K562 (cell line): ENCODE data around the gene IRF4. TPM values are rescaled to one million over a fixed set of nuclear protein-coding genes. Genes with fewer than 3 reads are reported as not detected.
A peak's percentile ranks its signal among the peaks of the same experiment; 100 is the strongest.

Experiments used
- ATAC-seq: fragments of 200-7000 bp; cut with Tn5 transposase; 3 replicates; pipeline ENCODE4 v1.9.1; 2020; ENCODE audit warnings: moderate library complexity
- BruUV-seq: library from RNA; stranded (reverse); fragments of 400-500 nt; replicated peaks from 2 replicates; lab custom pipeline; 2021; lab: Mats Ljungman, UMichigan
- CTCF ChIA-PET: fragments of 300-600 bp; formaldehyde crosslinking; extraction: SDS; loops from one replicate; lab custom pipeline; 2021; ENCODE audit warnings: low intra/inter-chr PET ratio; lab: Yijun Ruan, JAX
- POLR2A ChIA-PET: fragments of 300-600, 350-650 bp; sonication (Branson Sonifier 250); formaldehyde crosslinking; extraction: SDS; loops from one replicate; lab custom pipeline; 2021; ENCODE audit warnings: antibody characterized with exemption, inconsistent platforms; lab: Yijun Ruan, JAX
- DNase-seq, 4 experiments: peaks; one replicate each; pipeline versions ENCODE4 v3.0.0 to v3.0.0-alpha.2; 2011 to 2018; ENCODE audit warnings: low spot score in 3 of 4, mixed read lengths in 3 of 4; ENCODE audit errors: extremely low read depth in 1 of 4
- FAIRE-seq: peaks from 2 replicates; lab custom pipeline; 2011; peaks lifted over from hg19 to GRCh38; lab: Jason Lieb, UNC
- H2AFZ ChIP-seq: 2 replicates; pipeline ENCODE4 v1.6.0; 2011; ENCODE audit warnings: low read depth, low read length, control low read depth, inconsistent platforms
- H3K27ac ChIP-seq: fragments of 200-600 bp; 3 replicates; pipeline ENCODE4 v1.8.0; 2011; ENCODE audit warnings: low read depth, mild to moderate bottlenecking, control low read depth, inconsistent platforms, low read length, moderate library complexity, mixed read lengths; ENCODE audit errors: extremely low read depth
- H3K27me3 ChIP-seq, 2 experiments: fragments of 300-600 bp in 1 of 2; 2 replicates in 1 of 2; 3 replicates in 1 of 2; pipeline versions ENCODE4 v1.6.0 to v1.8.0; 2011; ENCODE audit warnings: inconsistent platforms in 2 of 2, low read length in 2 of 2, mild to moderate bottlenecking in 1 of 2, mixed read lengths in 1 of 2, moderate library complexity in 1 of 2; ENCODE audit not compliant: control insufficient read depth in 2 of 2, insufficient read depth in 2 of 2
- H3K36me3 ChIP-seq: fragments of 300-600 bp; 3 replicates; pipeline ENCODE4 v1.8.0; 2011; ENCODE audit warnings: mild to moderate bottlenecking, low read length, inconsistent platforms; ENCODE audit not compliant: control insufficient read depth, insufficient read depth
- H3K4me1 ChIP-seq, 2 experiments: fragments of 200-600 bp in 1 of 2; replicated peaks in 1 of 2; 2 replicates in 1 of 2; 3 replicates in 1 of 2; pipeline versions ENCODE4 v1.5.1 to v1.8.0; 2011; ENCODE audit warnings: inconsistent platforms in 2 of 2, low read length in 2 of 2, mild to moderate bottlenecking in 1 of 2, mixed read lengths in 1 of 2, moderate library complexity in 1 of 2; ENCODE audit not compliant: control insufficient read depth in 2 of 2, insufficient read depth in 2 of 2
- H3K4me2 ChIP-seq: 2 replicates; pipeline ENCODE4 v1.6.1; 2011; ENCODE audit warnings: low read length, control low read depth, inconsistent platforms, mixed read lengths; ENCODE audit not compliant: insufficient read depth
- H3K4me3 ChIP-seq: fragments of 200-600 bp; sonication (generic), shearing (Covaris generic); 2 replicates; pipeline ENCODE4 v1.5.1; 2016; ENCODE audit warnings: control low read depth, inconsistent platforms
- H3K79me2 ChIP-seq: fragments of 200-600 bp; 3 replicates; pipeline ENCODE4 v1.8.0; 2011; ENCODE audit warnings: low read length, inconsistent platforms; ENCODE audit not compliant: control insufficient read depth, insufficient read depth
- H3K9ac ChIP-seq, 2 experiments: 2 replicates each; pipeline versions ENCODE4 v1.6.0 to v1.6.1; 2011; ENCODE audit warnings: low read depth in 2 of 2, low read length in 2 of 2, control low read depth in 1 of 2, inconsistent platforms in 1 of 2, mild to moderate bottlenecking in 1 of 2, mixed read lengths in 1 of 2; ENCODE audit not compliant: insufficient read depth in 1 of 2
- H3K9me1 ChIP-seq: one replicate; pipeline ENCODE4 v1.6.0; 2011; ENCODE audit warnings: inconsistent platforms, mild to moderate bottlenecking, low read length, moderate library complexity; ENCODE audit not compliant: control insufficient read depth, insufficient read depth
- H3K9me3 ChIP-seq: replicated peaks from 2 replicates; pipeline ENCODE4 v1.5.1; 2011; ENCODE audit warnings: low read depth, low read length, inconsistent platforms; ENCODE audit not compliant: control insufficient read depth, insufficient read depth
- H4K20me1 ChIP-seq: replicated peaks from 2 replicates; pipeline ENCODE4 v1.6.1; 2011; ENCODE audit warnings: low read length, inconsistent platforms, mixed read lengths; ENCODE audit not compliant: control insufficient read depth, insufficient read depth
- C11orf30 ChIP-seq: fragments of 450-650 bp; IDR thresholded peaks from 2 replicates; pipeline ENCODE4 v1.6.1; 2016; ENCODE audit warnings: low read depth, mild to moderate bottlenecking
- CBX1 ChIP-seq: sonication (generic); IDR thresholded peaks from 2 replicates; pipeline ENCODE4 v1.6.1; 2016; ENCODE audit warnings: antibody characterized with exemption, low read depth, mild to moderate bottlenecking
- E2F8 ChIP-seq: fragments of 450-650 bp; IDR thresholded peaks from 2 replicates; pipeline ENCODE4 v1.7.1; 2018; ENCODE audit warnings: mild to moderate bottlenecking, low read depth; ENCODE audit not compliant: partially characterized antibody
- FOXK2 ChIP-seq, 2 experiments: fragments of 450-650 bp; IDR thresholded peaks in 1 of 2; conservative IDR thresholded peaks in 1 of 2; 2 replicates each; pipeline ENCODE4 v1.6.1; 2016; ENCODE audit warnings: low read depth in 2 of 2, mild to moderate bottlenecking in 1 of 2
- HDAC3 ChIP-seq: fragments of 450-650 bp; IDR thresholded peaks from 2 replicates; pipeline ENCODE4 v1.6.1; 2018; ENCODE audit warnings: borderline replicate concordance, mild to moderate bottlenecking, moderate library complexity; ENCODE audit not compliant: partially characterized antibody
- KAT8 ChIP-seq: fragments of 450-650 bp; IDR thresholded peaks from 2 replicates; pipeline ENCODE4 v1.6.1; 2016; ENCODE audit warnings: low read depth, mild to moderate bottlenecking
- LCOR ChIP-seq: sonication (generic); formaldehyde crosslinking; IDR thresholded peaks from 2 replicates; pipeline ENCODE4 v1.8.0; 2022; ENCODE audit warnings: mild to moderate bottlenecking, missing genetic modification reagents
- PML ChIP-seq: IDR thresholded peaks from 2 replicates; pipeline ENCODE4 v1.6.1; 2012; ENCODE audit warnings: low read length, inconsistent platforms
- POLR2G ChIP-seq: fragments of 200-400 bp; formaldehyde crosslinking; IDR thresholded peaks from 2 replicates; pipeline ENCODE4 v1.6.1; 2017; ENCODE audit warnings: low read depth, mild to moderate bottlenecking, antibody characterized with exemption, low read length, moderate library complexity
- RBM15 ChIP-seq: fragments of 200-400 bp; formaldehyde crosslinking; IDR thresholded peaks from 2 replicates; pipeline ENCODE4 v1.6.1; 2018; ENCODE audit warnings: mild to moderate bottlenecking, low read length, moderate library complexity; ENCODE audit not compliant: insufficient read depth
- SFPQ ChIP-seq: fragments of 200-400 bp; formaldehyde crosslinking; IDR thresholded peaks from 2 replicates; pipeline ENCODE4 v1.6.1; 2017; ENCODE audit warnings: mild to moderate bottlenecking, low read depth, low read length, moderate library complexity
- TAF1 ChIP-seq: IDR thresholded peaks from 2 replicates; pipeline ENCODE4 v1.6.1; 2011; ENCODE audit warnings: mild to moderate bottlenecking, low read length, moderate library complexity; ENCODE audit not compliant: insufficient read depth, control insufficient read depth, severe bottlenecking; ENCODE audit errors: extremely low read depth
- ZNF184 ChIP-seq: sonication (generic); formaldehyde crosslinking; IDR thresholded peaks from 2 replicates; pipeline ENCODE4 v1.5.0; 2020; ENCODE audit warnings: missing genetic modification reagents
- ZNF79 ChIP-seq: fragments of 250-450 bp; sonication (Bioruptor Pico); IDR thresholded peaks from 2 replicates; pipeline ENCODE4 v1.4.0; 2020; ENCODE audit warnings: low read depth, mild to moderate bottlenecking, moderate library complexity
- WGBS: fragments of 100-300 bp; shearing (Covaris generic); methylation state at CpG from one replicate; pipeline ENCODE4 v1.1.6; 2016; ENCODE audit warnings: low coverage, mixed read lengths; ENCODE audit not compliant: insufficient coverage; ENCODE audit errors: missing lambda C conversion rate; 5-methylcytosine and 5-hydroxymethylcytosine counted together
- in situ Hi-C: fragments of 300-500 bp; cut with MboI; formaldehyde crosslinking; loops from 4 replicates; pipeline ENCODE4 v1.15.0; 2018; ENCODE audit warnings: inconsistent platforms, mixed read lengths
- intact Hi-C: fragments of 100-400 bp; cut with micrococcal nuclease; formaldehyde crosslinking; loops from 2 replicates; pipeline ENCODE4 v1.14.2; 2022
- polyA plus RNA-seq, 8 experiments: library from polyadenylated mRNA; depleted of rRNA in 4 of 8; stranded (reverse) in 5 of 8; unstranded in 3 of 8; fragments of >200 nt; fragmentation: Nextera tagmentation in 2 of 8; fragmentation: Illumina TruSeq in 1 of 8; extraction: Ambion mirVana in 2 of 8; extraction: Trizol in 1 of 8; gene quantifications; 2 replicates each; pipeline versions ENCODE4 v1.2.1 to v1.2.3, GENCODE V29; 2011 to 2014; ENCODE audit warnings: inconsistent platforms in 1 of 8, missing spikeins in 1 of 8
- total RNA-seq, 7 experiments: library from RNA; depleted of rRNA in 6 of 7; stranded (reverse); fragments of >200 nt in 6 of 7; fragmentation: Illumina TruSeq in 2 of 7; extraction: Trizol in 2 of 7; gene quantifications; 2 replicates each; pipeline versions ENCODE4 v1.2.1 to v1.2.3, GENCODE V29; 2011 to 2021; ENCODE audit warnings: low replicate concordance in 1 of 7

The IRF4 gene
- total and polyA plus RNA-seq, 9 of the 15 experiments (the other 6 are each of a cell fraction or from before 2014, with no cell fraction given): 0.05 to 0.33 (median 0.09) TPM; not detected in 6

DNA sequence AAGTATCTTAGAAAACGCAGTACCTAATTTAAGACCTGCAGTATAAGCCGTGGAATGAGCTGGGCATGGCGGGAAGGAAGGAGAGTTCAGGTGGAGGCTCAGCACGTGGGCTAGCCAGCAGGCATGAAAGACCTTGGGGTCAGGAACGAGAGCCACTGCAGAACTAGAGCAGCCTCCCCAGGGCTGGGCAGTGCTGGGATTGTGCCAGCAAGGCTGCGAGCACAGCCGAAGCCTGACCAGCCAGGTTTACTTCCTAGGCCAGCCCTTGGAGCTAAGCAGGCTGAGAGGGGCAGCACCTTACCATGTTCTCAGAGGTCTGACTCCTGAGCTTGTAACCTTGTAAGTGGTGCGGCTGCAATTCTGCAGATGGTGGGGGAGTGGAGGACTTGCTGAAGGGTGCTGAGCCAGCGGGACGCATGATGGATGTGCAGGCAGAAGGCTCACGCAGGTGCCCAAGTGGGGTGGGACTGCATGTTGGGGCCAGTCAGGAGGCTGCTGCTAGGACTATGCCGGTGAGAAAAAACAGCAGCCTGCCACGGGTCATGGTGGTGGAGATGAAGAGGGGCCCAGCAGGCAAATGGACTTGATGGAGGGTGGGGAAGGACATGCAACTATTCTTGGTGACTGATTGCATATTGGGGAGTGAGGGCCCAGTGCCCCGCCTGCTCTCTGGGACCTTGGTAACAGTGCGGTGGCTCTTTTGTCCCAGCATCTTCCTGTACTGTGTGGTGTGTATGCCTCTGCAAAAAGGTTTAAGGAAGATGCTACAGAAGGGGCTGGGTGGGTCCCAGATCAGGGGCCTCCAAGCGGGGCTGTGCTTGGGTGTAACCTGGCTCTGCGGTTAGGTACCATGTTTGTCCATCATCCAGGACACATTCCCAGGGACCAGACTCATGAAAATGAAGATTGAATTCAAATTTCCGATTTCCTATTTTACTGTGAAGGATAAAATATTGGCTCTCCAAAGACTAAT, 37.6 kb upstream of the IRF4 start (continued):
- TF ChIP-seq C11orf30: no peak
- no peak for TF ChIP-seq HDAC3
- TF ChIP-seq RBM15: no peak
- peak; percentile 34; the same call in 1 of the 2 replicates for TF ChIP-seq POLR2G
- TF ChIP-seq KAT8: no peak
- no peak for TF ChIP-seq FOXK2 (conservative IDR thresholded peaks at IDR 0.05 in 1 of 2, IDR thresholded peaks at IDR 0.05 in 1 of 2; ENCODE audit: low read depth in 2 of 2)

GRCh38 chr6:354631-355280, 36.8 kb upstream of the IRF4 start:
- Histone ChIP-seq H3K4me3 (no peak overlapping the region), H4K20me1 (peaks cover 11% of the 10 kb centered on the region; the same call in 1 of the 2 replicates), H2AFZ (no peak overlapping the region), H3K79me2 (no peaks in the 10 kb centered on the region), H3K9me3 (no peaks in the 10 kb centered on the region), H3K4me1 (0 out of 5 replicates have a peak, but pooled peaks cover 0 to 2% of the 10 kb centered on the region in 2 experiments), H3K9ac (no peak overlapping the region), H3K9me1 (no peaks in the 10 kb centered on the region), H3K4me2 (no peak overlapping the region), H3K27ac (no peak overlapping the region), H3K36me3 (no peaks in the 10 kb centered on the region), H3K27me3 (peaks cover 17 to 61% of the 10 kb centered on the region in 2 experiments; a peak in 4 of 5 replicates)
- BruUV-seq: no TSS peak
- ChIA-PET CTCF (no interaction called here), POLR2A (interaction anchor here (0.6 to 0.7 kb wide), 2 partner anchors 15 to 54 kb away, joined by 3 read pairs; no protein-coding TSS in a partner anchor)
- in situ Hi-C loops (no loop called here), intact Hi-C loops (no loop called here)
- DNase-seq: no peak
- no peak for ATAC-seq
- WGBS: 20% methylated on average over 15 of the region's 15 CpGs
- no peak for FAIRE-seq
- TF ChIP-seq PML (no peak), ZNF79 (CRISPR knock-in tag) (no peak), CBX1 (no peak), TAF1 (no peak), SFPQ (no peak), LCOR (CRISPR knock-in tag) (no peak), ZNF184 (CRISPR knock-in tag) (no peak), E2F8 (no peak)
